Heart right ventricle (tissue), 16 donors: Measurements from ENCODE around the gene THBS1. TPM values are rescaled to one million over a fixed set of nuclear protein-coding genes. Genes with fewer than 3 reads are reported as not detected.
A peak's percentile ranks its signal among the peaks of the same experiment; 100 is the strongest.

ENCODE experiments used
- ATAC-seq, 8 donors: fragments of 200-7000 bp; cut with Tn5 transposase; one replicate each; pipeline ENCODE4 v1.9.1; 2020; ENCODE audit warnings: mild to moderate bottlenecking in 8 of 8, moderate library complexity in 8 of 8, moderate number of reproducible peaks in 1 of 8
- DNase-seq, 2 donors: peaks; one replicate each; pipeline ENCODE4 v3.0.0-alpha.2; 2020
- H3K27ac ChIP-seq, 10 donors: fragments of 200-600 bp; sonication (generic) in 2 of 10; one replicate each; pipeline versions ENCODE4 v1.5.0 to v1.8.0; 2020 to 2022; ENCODE audit warnings: mild to moderate bottlenecking in 3 of 10
- H3K27me3 ChIP-seq, 7 donors: fragments of 200-600 bp; one replicate each; pipeline ENCODE4 v1.8.0; 2021 to 2022; ENCODE audit warnings: mild to moderate bottlenecking in 2 of 7
- H3K36me3 ChIP-seq, 9 donors: fragments of 200-600 bp; sonication (generic) in 1 of 9; one replicate each; pipeline versions ENCODE4 v1.5.0 to v1.8.0; 2020 to 2022; ENCODE audit warnings: mild to moderate bottlenecking in 2 of 9
- H3K4me1 ChIP-seq, 9 donors: fragments of 200-600 bp; sonication (generic) in 1 of 9; one replicate each; pipeline versions ENCODE4 v1.5.0 to v1.8.0; 2020 to 2022; ENCODE audit warnings: mild to moderate bottlenecking in 4 of 9
- H3K4me3 ChIP-seq, 10 donors: fragments of 200-600 bp; sonication (generic) in 2 of 10; one replicate each; pipeline versions ENCODE4 v1.5.0 to v1.8.0; 2020 to 2022; ENCODE audit warnings: mild to moderate bottlenecking in 7 of 10, moderate library complexity in 2 of 10
- H3K9me3 ChIP-seq, 11 donors: fragments of 200-600 bp in 10 of 11; sonication (generic) in 2 of 11; one replicate each; pipeline versions ENCODE4 v1.5.0 to v1.8.0; 2013 to 2022; ENCODE audit warnings: mild to moderate bottlenecking in 2 of 11, control low read depth in 1 of 11, moderate library complexity in 1 of 11
- CTCF ChIP-seq, 9 donors: fragments of 200-600 bp; sonication (generic) in 2 of 9; IDR thresholded peaks; one replicate each; pipeline versions ENCODE4 v1.5.0 to v1.8.0; 2021 to 2022; ENCODE audit warnings: antibody characterized with exemption in 9 of 9, mild to moderate bottlenecking in 5 of 9, moderate library complexity in 1 of 9
- WGBS, 2 donors: extraction: QIAGEN DNeasy Blood & Tissue Kit; methylation state at CpG; one replicate each; pipeline ENCODE4 v1.1.7; 2013; ENCODE audit warnings: inconsistent platforms in 1 of 2; 5-methylcytosine and 5-hydroxymethylcytosine counted together
- intact Hi-C, 10 donors: fragments of 100-400 bp; cut with DNase I; formaldehyde crosslinking; loops; one replicate each; pipeline versions ENCODE4 v1.11.1 to v1.14.2; 2022
- polyA plus RNA-seq, 2 donors: library from polyadenylated mRNA; stranded (reverse); fragments of 200-250 nt; gene quantifications; one replicate each; pipeline ENCODE4 v1.2.3, GENCODE V29; 2013
- total RNA-seq, 10 donors: library from RNA; stranded (reverse); fragmentation: NEBNext Ultra II Directional in 3 of 10; extraction: Animal tissue kit (Norgen Biotek cat#: 25700) in 3 of 10; gene quantifications; one replicate each; pipeline versions ENCODE4 v1.2.1 to v1.2.4, GENCODE V29; 2021 to 2023
- donor health status: Arrhythmogenic right ventricular cardiomyopathy.
- donor health status: ischemic (EF 13 %, LVEDD 7.1; RV severe dilation, severe dysfunction).
- donor health status: healthy with polysubstance abuse.
- donor health status: DM: no; HTN: yes; CAD: no.
- donor health status: DM: no; HTN: no; CAD: no.
- donor health status: ischemic (EF 25% LVEDD 6.9; RV normal size, moderate dysfunction).
- donor health status: ischemic (EF 25% LVEDD 5.7; RV mildly dilated, moderate dysfunction).
- donor health status: healthy.
- donor health status: DM: yes; HTN: yes; CAD: no.
- donor health status: Ischemic cardiomyopathy.
- donor health status: ischemic (EF 35%, LVEDD 5.7; RV mildly dilated, moderate dysfunction).
- donor health status: nonischemic (EF 11% LVEDD 7.7; RV severe dilation, severe dysfunction).
- donor health status: DM: yes; HTN: yes; CAD: no.
- donor health status: PGD.
- donor health status: ischemic (EF 29% LVEDD 5.4; RV normal size, mild dysfunction).
- donor health status: nonischemic (EF 23%, LVEDD 6.1; RV moderate dilation, normal function).

Gene THBS1
- total and polyA plus RNA-seq, 12 donors, result 12.9 to 1,109 (median 102) TPM

DNA sequence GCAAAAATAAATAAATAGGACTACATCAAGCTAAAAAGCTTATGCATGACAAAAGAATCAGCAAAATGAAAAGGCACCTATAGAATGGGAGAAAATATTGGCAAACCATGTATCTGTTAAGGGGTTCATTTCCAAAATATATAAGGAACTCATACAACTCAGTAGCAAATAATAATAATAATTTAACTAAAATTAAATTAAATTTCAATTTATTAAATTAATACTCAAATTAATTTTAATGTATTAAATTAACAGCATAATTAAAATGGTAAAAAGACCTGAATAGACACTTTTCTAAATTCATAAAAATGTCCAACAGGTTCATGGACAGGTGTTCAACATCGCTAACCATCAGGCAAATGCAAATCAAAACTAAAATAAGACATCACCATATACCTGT lies 34.0 kb upstream of the THBS1 start:
- H3K4me3 ChIP-seq, result no peak overlapping the region
- intact Hi-C loops, result no loop called here
- ATAC-seq, result no peak
- H3K9me3 ChIP-seq, result peaks cover 0 to 23% (median 5%) of the 10 kb centered on the region in 11 donors
- no peaks in the 10 kb centered on the region for H3K4me1 ChIP-seq
- H3K36me3 ChIP-seq, result no peaks in the 10 kb centered on the region
- H3K27me3 ChIP-seq, result no peaks in the 10 kb centered on the region
- DNase-seq, result no peak
- WGBS, 2 donors, result 97 to 100% methylated on average over 1 of the region's 1 CpG
- TF ChIP-seq CTCF (IDR thresholded peaks at IDR 0.05), result no peak
- H3K27ac ChIP-seq, result no peak overlapping the region

DNA sequence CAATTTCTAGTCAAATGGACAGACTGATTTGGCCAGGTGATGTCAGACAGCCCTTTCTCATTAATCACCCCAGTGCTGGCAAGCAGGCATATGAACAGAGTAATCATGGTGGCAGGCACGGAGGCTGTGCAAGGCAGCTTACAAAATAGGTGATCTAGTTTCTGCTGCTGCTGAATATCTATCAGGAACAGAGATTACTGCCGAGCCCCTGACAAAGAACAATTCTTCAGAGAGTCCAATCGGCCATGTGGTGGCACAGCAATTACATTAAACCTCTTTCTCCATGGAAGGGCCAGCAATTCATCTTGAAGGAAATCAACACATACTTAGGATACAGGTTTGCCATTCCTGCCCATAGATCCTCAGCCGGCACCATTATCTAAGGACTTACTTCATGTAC lies 32.3 kb upstream of the THBS1 start:
- intact Hi-C loops, result no loop called here
- 91 to 94% methylated on average over 4 of the region's 4 CpGs for WGBS, 2 donors

GRCh38 chr15:39549912-39550311 lies 31.0 kb upstream of the THBS1 start:
- Histone ChIP-seq H3K4me1 (peaks cover 0 to 14% (median 0%) of the 10 kb centered on the region in 9 donors), H3K27me3 (no peaks in the 10 kb centered on the region), H3K27ac (no peak overlapping the region), H3K9me3 (peaks cover 0 to 15% (median 5%) of the 10 kb centered on the region in 11 donors), H3K4me3 (no peak overlapping the region), H3K36me3 (no peaks in the 10 kb centered on the region)
- intact Hi-C loops, result no loop called here
- 63 to 65% methylated on average over 4 of the region's 4 CpGs for WGBS, 2 donors
- DNase-seq (peak; percentile 5 to 13), ATAC-seq (peak in 3 of 8 donors; percentile 17 to 88 (median 49))
- no peak for TF ChIP-seq CTCF (IDR thresholded peaks at IDR 0.05)

More for the DNA sequence above, 32.3 kb upstream of the THBS1 start:
- H3K27ac ChIP-seq, result no peak overlapping the region
- H3K9me3 ChIP-seq, result peaks cover 0 to 23% (median 5%) of the 10 kb centered on the region in 11 donors
- H3K4me3 ChIP-seq, result no peak overlapping the region
- ATAC-seq (no peak), DNase-seq (no peak)
- TF ChIP-seq CTCF (IDR thresholded peaks at IDR 0.05), result no peak
- peaks cover 0 to 1% (median 0%) of the 10 kb centered on the region in 9 donors for H3K4me1 ChIP-seq
- H3K36me3 ChIP-seq, result no peaks in the 10 kb centered on the region
- no peaks in the 10 kb centered on the region for H3K27me3 ChIP-seq

- Histone ChIP-seq H3K4me1 (peaks cover 0 to 17% (median 0%) of the 10 kb centered on the region in 9 donors), H3K27me3 (no peaks in the 10 kb centered on the region), H3K9me3 (peaks cover 0 to 2% (median 0%) of the 10 kb centered on the region in 11 donors), H3K27ac (no peak overlapping the region), H3K4me3 (no peak overlapping the region), H3K36me3 (no peaks in the 10 kb centered on the region)
- WGBS, 2 donors, result 89 to 96% methylated on average over 2 of the region's 2 CpGs
- ATAC-seq (no peak), DNase-seq (no peak)
- intact Hi-C loops, result no loop called here
- no peak for TF ChIP-seq CTCF (IDR thresholded peaks at IDR 0.05)
Observed at GRCh38 chr15:39551476-39551875, 29.4 kb upstream of the THBS1 start.
